ENCODE data around the gene HCST.
"Not testable (repeated sequence)": the region's sequence is repeated elsewhere in the genome, so short reads cannot be mapped to it uniquely, and the experiment has no call there.

HCST gene, protein sequence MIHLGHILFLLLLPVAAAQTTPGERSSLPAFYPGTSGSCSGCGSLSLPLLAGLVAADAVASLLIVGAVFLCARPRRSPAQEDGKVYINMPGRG

GRCh38 chr19:35901854-35902661 is at the start of gene HCST:
TSS of gene HCST (plus strand) at chr19:35902529. CDS start at chr19:35902594, 65 bp downstream.
- no peak for DNase-seq

GRCh38 chr19:35853038-35853756 is 49.1 kb upstream of the HCST start:
- DNase-seq, result no peak

- no peak for DNase-seq
These were observed 45.7 kb upstream of the HCST start, which contains the start of gene KIRREL2 for GRCh38 chr19:35856546-35857149. TSS of gene KIRREL2 (plus strand) at chr19:35856911. CDS start at chr19:35857120, 209 bp downstream.

- no peak for DNase-seq
These were observed 44.0 kb upstream of the HCST start for GRCh38 chr19:35858311-35858710.

- DNase-seq, result no peak
These were observed 42.9 kb upstream of the HCST start for GRCh38 chr19:35859414-35859813.

- DNase-seq, result no peak
These were observed 41.9 kb upstream of the HCST start for GRCh38 chr19:35860436-35860817.

DNA sequence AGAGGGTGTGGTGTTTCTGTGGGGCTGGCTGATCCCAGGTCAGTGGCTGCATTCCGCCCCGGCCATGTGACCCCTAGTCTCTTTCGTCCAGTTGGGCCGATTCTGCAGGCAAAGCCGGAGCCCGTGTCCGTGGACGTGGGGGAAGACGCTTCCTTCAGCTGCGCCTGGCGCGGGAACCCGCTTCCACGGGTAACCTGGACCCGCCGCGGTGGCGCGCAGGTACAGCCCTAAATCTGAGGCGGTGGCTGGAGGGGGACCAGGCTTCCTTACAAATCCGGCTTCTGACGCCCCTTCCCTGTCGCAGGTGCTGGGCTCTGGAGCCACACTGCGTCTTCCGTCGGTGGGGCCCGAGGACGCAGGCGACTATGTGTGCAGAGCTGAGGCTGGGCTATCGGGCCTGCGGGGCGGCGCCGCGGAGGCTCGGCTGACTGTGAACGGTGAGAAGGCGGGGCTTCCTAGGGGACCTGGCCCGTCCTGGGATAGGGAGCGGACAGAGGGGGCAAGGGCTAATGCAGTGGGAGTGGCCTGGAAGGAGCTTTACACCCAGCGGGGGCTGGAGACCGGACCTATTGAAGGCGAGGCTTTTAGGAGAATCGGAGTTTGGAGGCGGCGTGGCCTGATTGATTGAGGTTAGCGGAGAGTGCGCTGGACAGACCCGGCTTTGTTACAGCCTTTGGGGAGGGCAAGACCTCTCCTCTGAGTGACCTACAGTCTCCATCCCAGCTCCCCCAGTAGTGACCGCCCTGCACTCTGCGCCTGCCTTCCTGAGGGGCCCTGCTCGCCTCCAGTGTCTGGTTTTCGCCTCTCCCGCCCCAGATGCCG is 41.3 kb upstream of the HCST start:
- DNase-seq, result no peak

DNA sequence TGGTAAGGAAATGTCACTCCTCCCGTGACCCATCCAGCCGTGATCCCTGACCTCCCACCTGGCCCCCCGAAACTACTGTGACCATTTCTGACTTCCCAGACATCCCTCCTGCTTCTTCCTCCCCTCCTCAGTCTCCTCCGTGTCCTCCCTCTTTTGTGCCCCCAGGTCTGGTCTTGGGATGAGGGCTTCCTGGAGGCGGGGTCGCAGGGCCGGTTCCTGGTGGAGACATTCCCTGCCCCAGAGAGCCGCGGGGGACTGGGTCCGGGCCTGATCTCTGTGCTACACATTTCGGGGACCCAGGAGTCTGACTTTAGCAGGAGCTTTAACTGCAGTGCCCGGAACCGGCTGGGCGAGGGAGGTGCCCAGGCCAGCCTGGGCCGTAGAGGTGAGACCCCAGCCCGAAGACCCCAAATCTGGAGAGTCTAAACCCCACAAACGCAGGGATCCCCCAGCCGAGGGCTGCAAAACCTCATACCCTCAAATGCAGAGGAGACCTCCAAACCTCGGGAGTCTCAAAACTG is 40.6 kb upstream of the HCST start:
- no peak for DNase-seq

DNA sequence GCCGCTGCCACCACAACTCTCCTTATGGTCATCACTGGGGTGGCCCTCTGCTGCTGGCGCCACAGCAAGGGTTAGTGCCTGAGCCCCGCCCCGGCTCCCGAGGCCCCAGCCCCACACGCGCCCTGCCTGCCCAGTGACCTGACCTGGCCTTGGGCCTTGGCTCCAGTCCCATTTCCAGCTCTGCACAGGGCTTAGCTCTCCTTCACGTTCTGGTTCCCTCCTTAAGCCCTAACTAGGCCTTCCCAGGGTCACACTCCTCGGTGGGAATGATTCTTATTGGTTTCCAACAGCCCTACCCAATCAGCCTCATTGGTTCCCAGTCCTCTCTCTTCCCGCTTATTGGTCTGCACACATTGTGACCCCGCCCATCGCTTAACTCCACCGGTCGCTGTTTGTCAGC is 39.8 kb upstream of the HCST start:
- DNase-seq, result no peak

- DNase-seq, result no peak
These were observed 39.3 kb upstream of the HCST start for GRCh38 chr19:35863018-35863417.

GRCh38 chr19:35868172-35868822 is 34.0 kb upstream of the HCST start, which contains the start of gene APLP1:
TSS of gene APLP1 (plus strand) at chr19:35868574. CDS start at chr19:35868637, 63 bp downstream.
- no peak for DNase-seq

- DNase-seq, result no peak
These were observed 33.5 kb upstream of the HCST start for GRCh38 chr19:35868823-35869326.

- no peak for DNase-seq
These were observed 32.8 kb upstream of the HCST start for GRCh38 chr19:35869327-35870123.

GRCh38 chr19:35870124-35870736 is 32.1 kb upstream of the HCST start:
- DNase-seq, result not testable (repeated sequence)

- DNase-seq, result no peak
These were observed 31.5 kb upstream of the HCST start for GRCh38 chr19:35870798-35871197.

DNA sequence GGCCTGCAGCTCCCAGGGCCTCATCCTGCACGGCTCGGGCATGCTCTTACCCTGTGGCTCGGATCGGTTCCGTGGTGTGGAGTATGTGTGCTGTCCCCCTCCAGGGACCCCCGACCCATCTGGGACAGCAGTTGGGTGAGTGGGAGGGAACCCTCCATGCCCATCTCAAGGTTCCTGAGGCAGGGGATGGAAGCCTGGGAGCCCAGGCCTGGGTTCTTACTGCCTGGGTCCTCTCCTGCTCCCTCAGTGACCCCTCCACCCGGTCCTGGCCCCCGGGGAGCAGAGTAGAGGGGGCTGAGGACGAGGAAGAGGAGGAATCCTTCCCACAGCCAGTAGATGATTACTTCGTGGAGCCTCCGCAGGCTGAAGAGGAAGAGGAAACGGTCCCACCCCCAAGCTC is 30.7 kb upstream of the HCST start:
- no peak for DNase-seq

DNA sequence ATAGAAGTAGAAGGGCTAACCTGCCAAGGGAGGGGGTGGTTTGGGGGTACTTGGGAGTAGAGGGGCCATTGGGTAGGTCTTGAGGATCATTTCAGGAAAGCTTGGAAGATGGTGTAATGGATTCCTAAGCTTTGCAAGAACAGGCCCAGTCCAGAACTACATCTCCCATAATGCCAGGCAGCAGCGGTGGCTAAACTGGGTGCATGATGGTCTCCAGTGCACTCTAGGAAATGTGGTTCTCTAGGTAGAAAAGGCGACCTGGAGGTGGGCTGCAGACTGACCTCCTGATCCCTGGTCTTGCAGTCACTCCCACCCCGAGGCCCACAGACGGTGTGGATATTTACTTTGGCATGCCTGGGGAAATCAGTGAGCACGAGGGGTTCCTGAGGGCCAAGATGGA is 30.1 kb upstream of the HCST start:
- DNase-seq, result no peak

- DNase-seq, result no peak
These were observed 27.9 kb upstream of the HCST start for GRCh38 chr19:35874392-35874930.

GRCh38 chr19:35879068-35879467 is 23.3 kb upstream of the HCST start:
- DNase-seq, result no peak

DNA sequence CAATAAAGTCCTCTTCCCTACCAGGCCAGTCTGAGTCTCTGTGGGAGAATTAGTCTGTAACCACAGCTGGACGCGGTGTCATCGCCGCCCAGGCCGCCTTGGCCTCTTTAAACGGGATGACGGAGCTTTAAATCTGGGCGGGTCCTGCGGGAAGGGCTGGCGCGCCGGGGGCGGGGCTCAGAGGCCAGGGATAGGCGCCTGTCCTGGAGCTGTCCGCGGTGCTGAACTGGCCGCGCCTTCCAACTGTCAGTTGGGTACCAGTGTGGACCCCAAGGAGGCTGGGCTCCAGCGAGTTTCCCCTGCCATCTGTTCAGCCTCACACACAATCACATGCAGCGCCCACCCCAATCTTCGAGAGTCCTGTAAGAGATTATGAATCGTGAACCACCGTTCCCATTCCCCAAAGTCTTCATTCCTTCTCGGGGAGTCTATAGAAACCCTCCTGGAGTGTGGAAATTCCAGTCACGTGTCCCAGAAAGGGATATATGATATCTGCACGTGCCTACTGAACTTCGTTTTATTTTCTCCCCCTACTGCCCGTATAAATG is 22.5 kb upstream of the HCST start:
- no peak for DNase-seq
